IMR-90 (cell line): ENCODE results near the gene NSD2. TPM values are rescaled to one million over a fixed set of nuclear protein-coding genes. Genes with fewer than 3 reads are reported as not detected.
A peak's percentile ranks its signal among the peaks of the same experiment; 100 is the strongest.

Source experiments
- ATAC-seq: fragments of 200-7000 bp; cut with Tn5 transposase; 2 replicates; pipeline ENCODE4 v1.9.1; 2020; ENCODE audit warnings: low read depth, mild to moderate bottlenecking, moderate library complexity
- BruUV-seq: library from RNA; stranded (reverse); fragments of 400-500 nt; replicated peaks from 2 replicates; lab custom pipeline; 2021; lab: Mats Ljungman, UMichigan
- CTCF ChIA-PET: fragments of 300-600 bp; formaldehyde crosslinking; extraction: SDS; loops from one replicate; lab custom pipeline; 2021; ENCODE audit warnings: antibody characterized with exemption; lab: Yijun Ruan, JAX
- POLR2A ChIA-PET: fragments of 300-600 bp; sonication (Branson Sonifier 250); formaldehyde crosslinking; loops from one replicate; lab custom pipeline; 2022; ENCODE audit warnings: antibody characterized with exemption; ENCODE audit not compliant: unreplicated experiment; lab: Charles Lee
- DNase-seq: peaks from one replicate; pipeline ENCODE4 v3.0.0; 2013
- H2AFZ ChIP-seq: replicated peaks from 2 replicates; pipeline ENCODE3; 2013; ENCODE audit warnings: low read length, mild to moderate bottlenecking; ENCODE audit not compliant: poor library complexity
- H2AK5ac ChIP-seq: 2 replicates; pipeline ENCODE4 v1.6.1; 2013; ENCODE audit warnings: low read depth, low read length, inconsistent platforms
- H2AK9ac ChIP-seq: replicated peaks from 2 replicates; pipeline ENCODE3; 2013; ENCODE audit warnings: mild to moderate bottlenecking, low read depth, low read length, moderate library complexity; ENCODE audit not compliant: poor library complexity
- H2BK120ac ChIP-seq: 2 replicates; pipeline ENCODE4 v1.6.1; 2013; ENCODE audit warnings: low read depth, low read length, inconsistent platforms
- H2BK15ac ChIP-seq: 3 replicates; pipeline ENCODE4 v1.6.1; 2013; ENCODE audit warnings: low read depth, low read length, inconsistent platforms
- H2BK20ac ChIP-seq: 2 replicates; pipeline ENCODE4 v1.6.1; 2013; ENCODE audit warnings: low read depth, mild to moderate bottlenecking, inconsistent platforms, low read length, moderate library complexity
- H2BK5ac ChIP-seq: 2 replicates; pipeline ENCODE4 v1.6.1; 2013; ENCODE audit warnings: mild to moderate bottlenecking, low read depth, low read length, inconsistent platforms; ENCODE audit not compliant: poor library complexity, severe bottlenecking
- H3K14ac ChIP-seq: replicated peaks from 2 replicates; pipeline ENCODE4 v1.6.1; 2013; ENCODE audit warnings: low read depth, low read length, inconsistent platforms
- H3K18ac ChIP-seq: 2 replicates; pipeline ENCODE4 v1.6.1; 2013; ENCODE audit warnings: low read depth, low read length, control low read depth
- H3K23ac ChIP-seq: 2 replicates; pipeline ENCODE4 v1.6.1; 2013; ENCODE audit warnings: low read depth, low read length, inconsistent platforms
- H3K27ac ChIP-seq: 2 replicates; pipeline ENCODE4 v1.5.1; 2013; ENCODE audit warnings: mild to moderate bottlenecking, control low read depth, low read length; ENCODE audit not compliant: insufficient read depth
- H3K27me3 ChIP-seq: 2 replicates; pipeline ENCODE4 v1.6.1; 2013; ENCODE audit warnings: low read length; ENCODE audit not compliant: control insufficient read depth, insufficient read depth
- H3K36me3 ChIP-seq: 2 replicates; pipeline ENCODE4 v1.6.1; 2013; ENCODE audit warnings: low read length, mixed read lengths; ENCODE audit not compliant: control insufficient read depth, insufficient read depth
- H3K4ac ChIP-seq: 2 replicates; pipeline ENCODE4 v1.6.1; 2013; ENCODE audit warnings: low read depth, low read length, inconsistent platforms
- H3K4me1 ChIP-seq: 2 replicates; pipeline ENCODE4 v1.6.1; 2013; ENCODE audit warnings: low read length, mixed read lengths; ENCODE audit not compliant: control insufficient read depth, insufficient read depth
- H3K4me2 ChIP-seq: 2 replicates; pipeline ENCODE4 v1.6.1; 2013; ENCODE audit warnings: low read depth, mild to moderate bottlenecking, control low read depth, low read length, moderate library complexity
- H3K4me3 ChIP-seq: 2 replicates; pipeline ENCODE4 v1.5.1; 2013; ENCODE audit warnings: low read depth, mild to moderate bottlenecking, control low read depth, low read length, moderate library complexity; ENCODE audit not compliant: insufficient read depth
- H3K56ac ChIP-seq: 2 replicates; pipeline ENCODE4 v1.6.1; 2013; ENCODE audit warnings: low read length, inconsistent platforms; ENCODE audit not compliant: insufficient read depth; ENCODE audit errors: extremely low read depth
- H3K79me1 ChIP-seq, 2 experiments: 2 replicates each; pipeline ENCODE4 v1.6.1; 2013; ENCODE audit warnings: low read length in 2 of 2, inconsistent platforms in 1 of 2, low read depth in 1 of 2
- H3K9ac ChIP-seq: 2 replicates; pipeline ENCODE4 v1.6.1; 2013; ENCODE audit warnings: low read depth, low read length, control low read depth
- H3K9me1 ChIP-seq: 2 replicates; pipeline ENCODE4 v1.6.1; 2013; ENCODE audit warnings: low read length, inconsistent platforms; ENCODE audit not compliant: insufficient read depth
- H3K9me3 ChIP-seq: 2 replicates; pipeline ENCODE4 v1.6.1; 2013; ENCODE audit warnings: low read length; ENCODE audit not compliant: control insufficient read depth, insufficient read depth
- H4K20me1 ChIP-seq: 2 replicates; pipeline ENCODE4 v1.6.1; 2013; ENCODE audit warnings: low read length, inconsistent platforms; ENCODE audit not compliant: insufficient read depth
- H4K5ac ChIP-seq: 2 replicates; pipeline ENCODE4 v1.6.1; 2013; ENCODE audit warnings: mild to moderate bottlenecking, low read depth, low read length, control low read depth
- H4K8ac ChIP-seq, 2 experiments: 2 replicates each; pipeline ENCODE4 v1.6.1; 2013; ENCODE audit warnings: low read depth in 2 of 2, low read length in 2 of 2, control low read depth in 1 of 2, inconsistent platforms in 1 of 2
- H4K91ac ChIP-seq: 2 replicates; pipeline ENCODE4 v1.6.1; 2013; ENCODE audit warnings: low read depth, low read length, inconsistent platforms; ENCODE audit not compliant: insufficient read depth
- BHLHE40 ChIP-seq: fragments of 150-350 bp; IDR thresholded peaks from 2 replicates; pipeline ENCODE4 v1.6.1; 2016; ENCODE audit warnings: mild to moderate bottlenecking, low read depth, low read length
- CEBPB ChIP-seq: IDR thresholded peaks from 2 replicates; pipeline ENCODE4 v1.6.1; 2012; ENCODE audit warnings: low read depth, low read length, improper control_type of control experiment
- CHD1 ChIP-seq: IDR thresholded peaks from 2 replicates; pipeline ENCODE4 v1.6.1; 2012; ENCODE audit warnings: low read depth, low read length, improper control_type of control experiment
- FOS ChIP-seq: fragments of 150-350 bp; IDR thresholded peaks from 2 replicates; pipeline ENCODE4 v1.6.1; 2016; ENCODE audit warnings: low read depth, low read length
- MAFK ChIP-seq: IDR thresholded peaks from 2 replicates; pipeline ENCODE4 v1.6.1; 2012; ENCODE audit warnings: low read depth, low read length, improper control_type of control experiment
- MAZ ChIP-seq: IDR thresholded peaks from 2 replicates; pipeline ENCODE4 v1.6.1; 2012; ENCODE audit warnings: low read depth, mild to moderate bottlenecking, low read length, improper control_type of control experiment, moderate library complexity, borderline replicate concordance
- NFE2L2 ChIP-seq: fragments of 150-350 bp; IDR thresholded peaks from 2 replicates; pipeline ENCODE4 v1.6.1; 2016; ENCODE audit warnings: low read depth, mild to moderate bottlenecking, low read length
- POLR2A ChIP-seq: IDR thresholded peaks from 2 replicates; pipeline ENCODE4 v1.6.1; 2012; ENCODE audit warnings: mild to moderate bottlenecking, low read depth, low read length
- RAD21 ChIP-seq: IDR thresholded peaks from 2 replicates; pipeline ENCODE4 v1.6.1; 2012; ENCODE audit warnings: low read length, improper control_type of control experiment
- RCOR1 ChIP-seq: IDR thresholded peaks from 2 replicates; pipeline ENCODE4 v1.6.1; 2012; ENCODE audit warnings: mild to moderate bottlenecking, low read length, improper control_type of control experiment; ENCODE audit not compliant: insufficient replicate concordance
- RFX5 ChIP-seq: IDR thresholded peaks from 2 replicates; pipeline ENCODE4 v1.8.0; 2012; ENCODE audit warnings: low read depth, mild to moderate bottlenecking, low read length, moderate library complexity
- SMC3 ChIP-seq: fragments of 150-350 bp; IDR thresholded peaks from 2 replicates; pipeline ENCODE4 v1.6.1; 2016; ENCODE audit warnings: low read depth, mild to moderate bottlenecking, antibody characterized with exemption, low read length, moderate library complexity
- WGBS, 2 experiments: methylation state at CpG; one replicate each; pipeline versions ENCODE4 v1.1.5 to v1.1.7; 2013; ENCODE audit warnings: missing lambda C conversion rate in 2 of 2; ENCODE audit not compliant: insufficient read length in 1 of 2; ENCODE audit errors: extremely low coverage in 2 of 2; 5-methylcytosine and 5-hydroxymethylcytosine counted together
- dilution Hi-C: fragments of 300-500 bp; cut with HindIII; formaldehyde crosslinking; loops from one replicate; pipeline ENCODE4 v1.14.3; 2018; ENCODE audit warnings: low sequenced_read_pairs; ENCODE audit not compliant: unreplicated experiment
- in situ Hi-C: fragments of 300-500 bp; cut with MboI; formaldehyde crosslinking; loops from 3 replicates; pipeline ENCODE4 v1.14.3; 2019; ENCODE audit warnings: low sequenced_read_pairs, inconsistent platforms, mixed read lengths
- intact Hi-C: fragments of 100-400 bp; cut with micrococcal nuclease; formaldehyde crosslinking; loops from 2 replicates; pipeline ENCODE4 v1.10.0; 2022
- polyA plus RNA-seq, 3 experiments: library from polyadenylated mRNA; depleted of rRNA; stranded (reverse); fragments of >200 nt; gene quantifications; 2 replicates each; pipeline ENCODE4 v1.2.3, GENCODE V29; 2012; ENCODE audit warnings: low replicate concordance in 1 of 3
- total RNA-seq: library from RNA; depleted of rRNA; stranded (reverse); fragments of >200 nt; gene quantifications from 2 replicates; pipeline ENCODE4 v1.2.3, GENCODE V29; 2012
- TF ChIP-seq, protein P1 (sequence below): fragments of 150-350 bp; IDR thresholded peaks from 2 replicates; pipeline ENCODE4 v1.6.1; 2016; ENCODE audit warnings: low read depth, mild to moderate bottlenecking, low read length, moderate library complexity, borderline replicate concordance
- TF ChIP-seq, protein P2 (sequence below): fragments of 150-350 bp; IDR thresholded peaks from 2 replicates; pipeline ENCODE4 v1.6.1; 2017; ENCODE audit warnings: mild to moderate bottlenecking, antibody characterized with exemption, low read length, low read depth
- TF ChIP-seq, protein P3 (sequence below): conservative IDR thresholded peaks from 2 replicates; pipeline ENCODE4 v1.5.1; 2012; ENCODE audit warnings: mild to moderate bottlenecking, low read depth, low read length, improper control_type of control experiment

Gene NSD2
- total and polyA plus RNA-seq, 2 of the 4 experiments (the other 2 are of a cell fraction): 35.9 to 68.1 TPM

DNA sequence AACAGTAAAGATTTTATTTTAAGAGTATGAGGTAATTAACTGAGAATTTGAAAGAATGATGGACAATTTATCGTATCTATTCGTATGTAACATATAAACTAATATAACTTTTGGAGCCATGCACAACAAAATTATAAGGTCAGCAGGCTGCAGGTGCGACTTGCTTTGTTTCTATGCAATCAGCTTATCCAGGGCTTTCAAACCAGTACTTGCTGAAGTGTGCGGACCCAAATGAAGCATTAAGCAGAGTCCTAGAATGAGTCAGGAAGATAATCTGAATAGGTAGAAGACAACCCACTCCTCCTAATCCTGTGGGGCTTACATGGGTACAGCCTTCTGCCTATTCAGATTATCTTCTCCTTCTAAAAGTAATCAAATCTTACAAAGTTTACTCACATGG, 2.1 kb downstream of the NSD2 start:
- Histone ChIP-seq H3K4ac (peak overlapping the region; percentile 68), H3K9me1 (peaks cover 16% of the 10 kb centered on the region), H3K9me3 (no peaks in the 10 kb centered on the region), H3K14ac (peak overlapping the region; percentile 46; the same call in 1 of the 2 replicates), H2AFZ (no peak overlapping the region), H3K27ac (peak overlapping the region; percentile 36; the same call in 1 of the 2 replicates), H2AK5ac (peak overlapping the region; percentile 38; the same call in 1 of the 2 replicates), H2BK15ac (peak overlapping the region; percentile 28; the same call in 1 of the 3 replicates), H2BK5ac (peak overlapping the region; percentile 93), H3K18ac (peak overlapping the region; percentile 50; the same call in 1 of the 2 replicates), H3K4me3 (peak overlapping the region; percentile 96; the same call in 1 of the 2 replicates), H3K79me1 (peaks cover 2 to 30% of the 10 kb centered on the region in 2 experiments; a peak in 2 of 4 replicates), H2BK20ac (peak overlapping the region; percentile 40; the same call in 1 of the 2 replicates), H3K56ac (peak overlapping the region; percentile 74), H3K4me1 (peaks cover 19% of the 10 kb centered on the region), H2BK120ac (peak overlapping the region; percentile 65; the same call in 1 of the 2 replicates), H4K20me1 (peaks cover 33% of the 10 kb centered on the region), H4K8ac (peak overlapping the region in 1 of 2 experiments; percentile 69; a peak in 2 of 4 replicates), H3K27me3 (no peaks in the 10 kb centered on the region), H4K5ac (peak overlapping the region; percentile 38; the same call in 1 of the 2 replicates), H3K4me2 (peak overlapping the region; percentile 93), H4K91ac (peak overlapping the region; percentile 59), H3K9ac (peak overlapping the region; percentile 91; the same call in 1 of the 2 replicates), H3K23ac (peak overlapping the region; percentile 53; the same call in 1 of the 2 replicates), H3K36me3 (no peaks in the 10 kb centered on the region), H2AK9ac (no peak overlapping the region)
- dilution Hi-C loops: no loop called here
- DNase-seq (no peak), ATAC-seq (no peak)
- no CpG with 5 or more reads among the region's 4 CpGs for WGBS, 2 experiments
- ChIA-PET CTCF (interaction anchor here (0.8 kb wide), 1 partner anchor 16 kb away, joined by 3 read pairs; no protein-coding TSS in a partner anchor), POLR2A (no interaction called here)
- no TSS peak for BruUV-seq
- in situ Hi-C loops: no loop called here
- intact Hi-C loops: loop anchor here (2.0 kb wide), 1 partner anchor 26 kb away; no protein-coding TSS in a partner anchor
- no peak for TF ChIP-seq SMC3
- no peak for TF ChIP-seq FOS
- no peak for TF ChIP-seq CEBPB
- TF ChIP-seq, protein P1, sequence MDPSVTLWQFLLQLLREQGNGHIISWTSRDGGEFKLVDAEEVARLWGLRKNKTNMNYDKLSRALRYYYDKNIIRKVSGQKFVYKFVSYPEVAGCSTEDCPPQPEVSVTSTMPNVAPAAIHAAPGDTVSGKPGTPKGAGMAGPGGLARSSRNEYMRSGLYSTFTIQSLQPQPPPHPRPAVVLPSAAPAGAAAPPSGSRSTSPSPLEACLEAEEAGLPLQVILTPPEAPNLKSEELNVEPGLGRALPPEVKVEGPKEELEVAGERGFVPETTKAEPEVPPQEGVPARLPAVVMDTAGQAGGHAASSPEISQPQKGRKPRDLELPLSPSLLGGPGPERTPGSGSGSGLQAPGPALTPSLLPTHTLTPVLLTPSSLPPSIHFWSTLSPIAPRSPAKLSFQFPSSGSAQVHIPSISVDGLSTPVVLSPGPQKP: no peak
- TF ChIP-seq, protein P2, sequence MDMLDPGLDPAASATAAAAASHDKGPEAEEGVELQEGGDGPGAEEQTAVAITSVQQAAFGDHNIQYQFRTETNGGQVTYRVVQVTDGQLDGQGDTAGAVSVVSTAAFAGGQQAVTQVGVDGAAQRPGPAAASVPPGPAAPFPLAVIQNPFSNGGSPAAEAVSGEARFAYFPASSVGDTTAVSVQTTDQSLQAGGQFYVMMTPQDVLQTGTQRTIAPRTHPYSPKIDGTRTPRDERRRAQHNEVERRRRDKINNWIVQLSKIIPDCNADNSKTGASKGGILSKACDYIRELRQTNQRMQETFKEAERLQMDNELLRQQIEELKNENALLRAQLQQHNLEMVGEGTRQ: no peak
- TF ChIP-seq RAD21: no peak
- TF ChIP-seq POLR2A: no peak
- TF ChIP-seq MAFK: no peak
- TF ChIP-seq BHLHE40: no peak
- TF ChIP-seq, protein P3, sequence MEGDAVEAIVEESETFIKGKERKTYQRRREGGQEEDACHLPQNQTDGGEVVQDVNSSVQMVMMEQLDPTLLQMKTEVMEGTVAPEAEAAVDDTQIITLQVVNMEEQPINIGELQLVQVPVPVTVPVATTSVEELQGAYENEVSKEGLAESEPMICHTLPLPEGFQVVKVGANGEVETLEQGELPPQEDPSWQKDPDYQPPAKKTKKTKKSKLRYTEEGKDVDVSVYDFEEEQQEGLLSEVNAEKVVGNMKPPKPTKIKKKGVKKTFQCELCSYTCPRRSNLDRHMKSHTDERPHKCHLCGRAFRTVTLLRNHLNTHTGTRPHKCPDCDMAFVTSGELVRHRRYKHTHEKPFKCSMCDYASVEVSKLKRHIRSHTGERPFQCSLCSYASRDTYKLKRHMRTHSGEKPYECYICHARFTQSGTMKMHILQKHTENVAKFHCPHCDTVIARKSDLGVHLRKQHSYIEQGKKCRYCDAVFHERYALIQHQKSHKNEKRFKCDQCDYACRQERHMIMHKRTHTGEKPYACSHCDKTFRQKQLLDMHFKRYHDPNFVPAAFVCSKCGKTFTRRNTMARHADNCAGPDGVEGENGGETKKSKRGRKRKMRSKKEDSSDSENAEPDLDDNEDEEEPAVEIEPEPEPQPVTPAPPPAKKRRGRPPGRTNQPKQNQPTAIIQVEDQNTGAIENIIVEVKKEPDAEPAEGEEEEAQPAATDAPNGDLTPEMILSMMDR: no peak
- no peak for TF ChIP-seq RFX5
- no peak for TF ChIP-seq NFE2L2
- TF ChIP-seq CHD1: no peak
- TF ChIP-seq MAZ: no peak
- no peak for TF ChIP-seq RCOR1
